ENCODE measurements around the gene TMTC2. TPM values are rescaled to one million over a fixed set of nuclear protein-coding genes. Genes with fewer than 3 reads are reported as not detected.

Gene TMTC2
- total RNA-seq, 6 experiments from 2014 or later, result 0.75 to 3.2 (median 1.1) TPM

DNA sequence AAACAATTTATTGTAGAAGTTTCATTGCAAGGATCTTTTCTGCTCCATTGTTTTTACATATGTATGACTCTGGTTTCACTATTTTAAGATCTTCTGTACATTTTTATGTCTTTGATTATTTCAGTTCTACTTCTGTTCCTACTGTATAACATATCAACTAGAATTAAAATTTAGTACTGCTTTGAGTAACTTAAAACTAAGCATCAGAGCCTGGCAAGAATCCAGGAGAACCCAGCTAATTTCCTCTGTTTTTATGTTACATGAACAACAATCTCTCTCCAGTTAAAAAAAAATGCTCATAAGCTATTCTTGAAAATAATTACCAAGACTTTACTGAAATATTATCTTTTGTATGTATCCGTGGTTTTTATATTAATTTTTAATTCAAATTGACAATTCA lies 370.7 kb downstream of the TMTC2 start:
- Mint-ChIP-seq H3K27ac (no peak overlapping the region), H3K27me3 (ENCODE audit: insufficient read depth) (no peaks in the 10 kb centered on the region), H3K4me1 (ENCODE audit: low read depth) (no peaks in the 10 kb centered on the region), H3K9me3 (peaks cover 35% of the 10 kb centered on the region), H3K36me3 (ENCODE audit: low read depth) (no peaks in the 10 kb centered on the region), H3K4me3 (no peak overlapping the region)
- TF ChIP-seq, protein P1, sequence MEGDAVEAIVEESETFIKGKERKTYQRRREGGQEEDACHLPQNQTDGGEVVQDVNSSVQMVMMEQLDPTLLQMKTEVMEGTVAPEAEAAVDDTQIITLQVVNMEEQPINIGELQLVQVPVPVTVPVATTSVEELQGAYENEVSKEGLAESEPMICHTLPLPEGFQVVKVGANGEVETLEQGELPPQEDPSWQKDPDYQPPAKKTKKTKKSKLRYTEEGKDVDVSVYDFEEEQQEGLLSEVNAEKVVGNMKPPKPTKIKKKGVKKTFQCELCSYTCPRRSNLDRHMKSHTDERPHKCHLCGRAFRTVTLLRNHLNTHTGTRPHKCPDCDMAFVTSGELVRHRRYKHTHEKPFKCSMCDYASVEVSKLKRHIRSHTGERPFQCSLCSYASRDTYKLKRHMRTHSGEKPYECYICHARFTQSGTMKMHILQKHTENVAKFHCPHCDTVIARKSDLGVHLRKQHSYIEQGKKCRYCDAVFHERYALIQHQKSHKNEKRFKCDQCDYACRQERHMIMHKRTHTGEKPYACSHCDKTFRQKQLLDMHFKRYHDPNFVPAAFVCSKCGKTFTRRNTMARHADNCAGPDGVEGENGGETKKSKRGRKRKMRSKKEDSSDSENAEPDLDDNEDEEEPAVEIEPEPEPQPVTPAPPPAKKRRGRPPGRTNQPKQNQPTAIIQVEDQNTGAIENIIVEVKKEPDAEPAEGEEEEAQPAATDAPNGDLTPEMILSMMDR (IDR thresholded peaks at IDR 0.05), result no peak
- DNase-seq, result no peak

DNA sequence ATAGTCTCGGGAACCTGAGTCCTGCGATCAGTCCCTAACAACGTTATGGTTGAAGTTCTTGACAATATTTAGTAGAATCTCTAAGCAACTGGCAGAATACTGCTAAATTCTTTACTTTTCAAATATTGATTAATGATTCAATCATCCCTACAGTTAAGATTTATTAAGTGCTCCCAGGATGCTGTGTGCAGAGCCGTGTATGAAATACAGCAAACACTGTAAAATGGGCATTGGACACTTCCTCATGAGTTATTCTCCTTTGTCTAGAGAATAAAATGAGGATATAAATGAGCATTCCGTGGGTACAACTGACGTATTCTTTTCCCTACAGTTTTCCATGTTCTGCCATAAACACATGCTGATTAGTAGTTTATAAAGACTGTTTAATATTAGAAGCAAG lies 372.4 kb downstream of the TMTC2 start:
- H3K4me1 Mint-ChIP-seq (ENCODE audit: low read depth), result no peaks in the 10 kb centered on the region
- no peaks in the 10 kb centered on the region for H3K36me3 Mint-ChIP-seq (ENCODE audit: low read depth)
- H3K27me3 Mint-ChIP-seq (ENCODE audit: insufficient read depth), result no peaks in the 10 kb centered on the region
- TF ChIP-seq, protein P1 (IDR thresholded peaks at IDR 0.05), result no peak
- H3K9me3 Mint-ChIP-seq, result peaks cover 38% of the 10 kb centered on the region
- no peak for DNase-seq
- no peak overlapping the region for H3K27ac Mint-ChIP-seq
- no peak overlapping the region for H3K4me3 Mint-ChIP-seq

DNA sequence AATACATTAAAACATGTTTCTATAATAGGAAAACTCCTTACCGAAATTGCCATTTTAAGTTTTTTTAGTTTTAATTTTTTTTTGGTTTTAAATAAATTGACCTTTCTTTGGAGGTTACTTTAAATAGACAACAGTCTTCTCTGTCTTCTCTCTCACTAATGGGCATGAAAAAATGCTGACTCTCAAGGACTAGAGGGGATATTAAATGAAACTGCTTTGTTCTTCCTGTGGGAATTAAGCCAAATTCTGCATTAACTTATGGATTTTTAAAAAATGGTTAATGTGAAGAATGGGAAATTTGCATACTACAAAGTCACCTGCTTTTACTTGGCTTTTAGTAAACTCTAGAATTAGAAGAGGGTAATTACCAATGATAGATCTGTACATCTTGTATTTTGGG lies 378.9 kb downstream of the TMTC2 start:
- no peak for DNase-seq
- Mint-ChIP-seq H3K36me3 (ENCODE audit: low read depth) (no peaks in the 10 kb centered on the region), H3K4me1 (ENCODE audit: low read depth) (no peaks in the 10 kb centered on the region), H3K4me3 (no peak overlapping the region), H3K27ac (no peak overlapping the region), H3K27me3 (ENCODE audit: insufficient read depth) (no peaks in the 10 kb centered on the region), H3K9me3 (peaks cover 33% of the 10 kb centered on the region)
- TF ChIP-seq, protein P1 (IDR thresholded peaks at IDR 0.05), result no peak

DNA sequence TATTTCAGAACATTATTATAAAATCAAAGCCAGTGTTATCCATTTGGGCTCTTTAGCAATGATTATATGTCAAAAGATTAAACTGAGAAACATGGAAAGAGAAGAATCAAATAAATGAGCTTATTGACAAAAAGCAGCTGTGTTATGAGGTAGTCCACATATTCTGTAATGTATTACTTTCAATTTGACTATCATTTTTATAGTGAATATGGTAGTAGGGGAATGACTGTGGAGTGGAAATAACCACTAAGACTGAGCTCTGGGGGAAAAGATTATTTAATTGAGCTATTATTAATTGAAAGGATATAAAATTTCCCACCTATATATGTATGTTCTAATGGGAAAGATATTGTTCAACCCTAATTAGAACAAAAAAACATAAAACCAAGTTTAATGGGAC lies 381.3 kb downstream of the TMTC2 start:
- H3K36me3 Mint-ChIP-seq (ENCODE audit: low read depth), result peaks cover 5% of the 10 kb centered on the region; the same call in 1 of the 2 replicates
- no peak overlapping the region for H3K27ac Mint-ChIP-seq
- peaks cover 48% of the 10 kb centered on the region for H3K9me3 Mint-ChIP-seq
- TF ChIP-seq, protein P1 (IDR thresholded peaks at IDR 0.05), result no peak
- no peak for DNase-seq
- no peaks in the 10 kb centered on the region for H3K4me1 Mint-ChIP-seq (ENCODE audit: low read depth)
- H3K27me3 Mint-ChIP-seq (ENCODE audit: insufficient read depth), result no peaks in the 10 kb centered on the region
- no peak overlapping the region for H3K4me3 Mint-ChIP-seq

DNA sequence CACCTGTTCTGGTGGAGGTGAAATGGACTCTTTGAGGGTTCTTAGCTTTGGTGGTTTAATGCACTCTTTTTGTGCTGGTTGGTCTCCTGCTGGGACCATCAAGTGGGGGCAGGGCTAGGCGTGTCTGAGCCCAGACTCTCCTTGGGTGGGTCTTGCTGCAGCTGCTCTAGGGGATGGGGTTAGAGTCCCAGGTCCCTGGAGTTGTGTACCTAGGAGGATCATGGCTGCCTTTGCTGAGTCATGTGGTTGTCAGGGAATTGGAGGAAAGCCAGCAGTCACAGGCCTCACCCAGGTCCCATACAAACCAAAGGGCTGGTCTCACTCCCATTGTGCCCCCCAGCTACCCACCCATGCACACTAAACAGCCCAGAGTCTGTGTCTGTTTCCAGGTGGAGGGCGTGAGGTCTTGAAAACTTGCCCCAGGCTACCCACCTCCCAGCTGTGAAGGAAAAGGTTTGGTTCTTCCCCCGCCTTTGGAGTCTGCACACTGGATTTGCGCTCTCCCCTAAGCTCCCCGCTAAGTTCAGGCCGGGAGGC lies 387.7 kb downstream of the TMTC2 start:
- Mint-ChIP-seq H3K36me3 (ENCODE audit: low read depth) (peaks cover 5% of the 10 kb centered on the region; the same call in 1 of the 2 replicates), H3K27ac (no peak overlapping the region), H3K4me1 (ENCODE audit: low read depth) (no peaks in the 10 kb centered on the region), H3K9me3 (peaks cover 68% of the 10 kb centered on the region), H3K4me3 (no peak overlapping the region), H3K27me3 (ENCODE audit: insufficient read depth) (no peaks in the 10 kb centered on the region)
- DNase-seq, result no peak
- TF ChIP-seq, protein P1 (IDR thresholded peaks at IDR 0.05), result no peak

DNA sequence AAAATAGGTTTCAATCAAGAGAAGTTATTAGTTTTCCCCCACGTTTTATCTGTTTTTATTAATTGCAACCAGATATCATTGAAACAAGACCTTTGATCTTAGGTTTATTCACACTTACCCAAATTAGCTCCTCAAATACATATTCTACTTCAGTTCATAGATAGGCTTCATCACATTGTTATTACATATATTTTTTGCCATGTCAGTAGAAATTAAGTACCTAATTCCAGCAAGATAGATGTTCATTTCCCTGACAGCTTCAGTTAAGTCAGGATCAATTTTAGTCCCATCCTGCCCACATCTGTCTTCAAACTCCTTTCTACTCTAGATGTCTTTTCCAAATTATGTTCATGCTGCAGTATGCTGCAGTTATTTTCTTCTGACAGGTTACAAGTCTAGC lies 388.8 kb downstream of the TMTC2 start:
- H3K27me3 Mint-ChIP-seq (ENCODE audit: insufficient read depth), result no peaks in the 10 kb centered on the region
- TF ChIP-seq, protein P1 (IDR thresholded peaks at IDR 0.05), result no peak
- no peak overlapping the region for H3K27ac Mint-ChIP-seq
- H3K36me3 Mint-ChIP-seq (ENCODE audit: low read depth), result peaks cover 5% of the 10 kb centered on the region; the same call in 1 of the 2 replicates
- H3K4me1 Mint-ChIP-seq (ENCODE audit: low read depth), result no peaks in the 10 kb centered on the region
- no peak for DNase-seq
- H3K4me3 Mint-ChIP-seq, result no peak overlapping the region
- H3K9me3 Mint-ChIP-seq, result peaks cover 61% of the 10 kb centered on the region
